Measurements from ENCODE around the gene SUSD6.

- TF ChIP-seq CTCF (IDR thresholded peaks at IDR 0.05 in 4 of 5, conservative IDR thresholded peaks at IDR 0.05 in 1 of 5): no peak
- TF ChIP-seq POLR2A (IDR thresholded peaks at IDR 0.05): no peak
Observed at GRCh38 chr14:69682136-69682535, 70.7 kb downstream of the SUSD6 start.
